ENCODE results near the gene ARNT2.

The ARNT2 gene

GRCh38 chr15:80442728-80443403, 38.7 kb downstream of the ARNT2 start:
- DNase-seq (ENCODE audit: low spot score) = no peak

GRCh38 chr15:80444680-80445251, 40.6 kb downstream of the ARNT2 start:
- no peak for DNase-seq (ENCODE audit: low spot score)

GRCh38 chr15:80445300-80446041, 41.3 kb downstream of the ARNT2 start:
- no peak for DNase-seq (ENCODE audit: low spot score)

- DNase-seq (ENCODE audit: low spot score) = no peak
Observed at GRCh38 chr15:80447077-80447476, 42.9 kb downstream of the ARNT2 start.

GRCh38 chr15:80449825-80450224, 45.6 kb downstream of the ARNT2 start:
- DNase-seq (ENCODE audit: low spot score) = no peak

GRCh38 chr15:80450811-80451321, 46.7 kb downstream of the ARNT2 start:
- DNase-seq (ENCODE audit: low spot score) = no peak

GRCh38 chr15:80452166-80452565, 48.0 kb downstream of the ARNT2 start:
- no peak for DNase-seq (ENCODE audit: low spot score)

GRCh38 chr15:80455051-80455648, 51.0 kb downstream of the ARNT2 start:
- DNase-seq (ENCODE audit: low spot score) = no peak

- DNase-seq (ENCODE audit: low spot score) = peak; percentile 53
Observed at GRCh38 chr15:80455668-80456442, 51.7 kb downstream of the ARNT2 start.

GRCh38 chr15:80456517-80457492, 52.6 kb downstream of the ARNT2 start:
- DNase-seq (ENCODE audit: low spot score) = no peak

GRCh38 chr15:80457896-80458295, 53.7 kb downstream of the ARNT2 start:
- DNase-seq (ENCODE audit: low spot score) = no peak

GRCh38 chr15:80458580-80458979, 54.4 kb downstream of the ARNT2 start:
- no peak for DNase-seq (ENCODE audit: low spot score)

- no peak for DNase-seq (ENCODE audit: low spot score)
Observed at GRCh38 chr15:80459380-80459779, 55.2 kb downstream of the ARNT2 start.

GRCh38 chr15:80459818-80460217, 55.6 kb downstream of the ARNT2 start:
- DNase-seq (ENCODE audit: low spot score) = no peak

- no peak for DNase-seq (ENCODE audit: low spot score)
Observed at GRCh38 chr15:80461356-80462095, 57.3 kb downstream of the ARNT2 start.

- no peak for DNase-seq (ENCODE audit: low spot score)
Observed at GRCh38 chr15:80462111-80462510, 57.9 kb downstream of the ARNT2 start.

GRCh38 chr15:80462836-80463512, 58.8 kb downstream of the ARNT2 start:
- no peak for DNase-seq (ENCODE audit: low spot score)

- no peak for DNase-seq (ENCODE audit: low spot score)
Observed at GRCh38 chr15:80464951-80465625, 60.9 kb downstream of the ARNT2 start.

GRCh38 chr15:80465626-80466005, 61.4 kb downstream of the ARNT2 start:
- no peak for DNase-seq (ENCODE audit: low spot score)
